GM21576 (cell line): Measurements from ENCODE around the gene KCNQ1.

Experiments used
- ATAC-seq: cut with Tn5 transposase; IDR thresholded peaks from one replicate; pipeline ENCODE4 v1.9.1; 2021; ENCODE audit warnings: mild to moderate bottlenecking, moderate library complexity; ENCODE audit not compliant: unreplicated experiment

KCNQ1 gene

DNA sequence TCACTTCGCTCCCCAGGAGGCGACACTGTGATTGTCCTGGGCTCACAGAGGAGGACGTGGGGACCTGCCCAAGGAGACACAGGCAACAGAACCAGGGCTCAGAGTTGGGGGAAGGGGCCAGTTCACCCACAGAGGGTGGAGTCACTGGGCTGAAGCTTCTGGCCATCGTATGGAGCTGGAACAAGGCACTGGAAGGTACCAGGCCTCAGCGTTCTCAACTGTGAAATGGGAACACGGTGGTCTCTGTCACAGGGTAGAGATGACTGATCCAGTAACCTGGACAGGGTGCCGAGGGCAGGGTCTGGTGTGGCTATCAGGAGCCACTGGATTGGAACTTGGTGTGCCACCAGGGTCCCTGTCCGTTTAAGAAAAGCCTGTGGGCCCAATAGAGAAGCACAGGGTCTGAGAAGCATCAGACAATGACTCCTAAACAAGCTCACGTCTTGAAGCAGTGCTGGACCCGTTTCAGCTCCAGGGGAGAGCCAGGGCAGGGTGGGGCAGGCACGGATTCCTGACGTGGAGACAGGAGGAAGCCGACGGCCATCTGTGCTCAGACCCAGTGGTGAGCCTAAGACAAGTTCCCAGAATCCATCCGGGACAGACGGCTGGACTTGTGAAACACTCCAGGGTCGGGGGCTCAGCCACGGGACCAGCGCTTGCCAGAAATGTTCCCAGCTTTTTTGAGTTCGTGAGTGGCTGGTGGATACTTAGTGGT lies 280.0 kb downstream of the KCNQ1 start:
- no peak for ATAC-seq

DNA sequence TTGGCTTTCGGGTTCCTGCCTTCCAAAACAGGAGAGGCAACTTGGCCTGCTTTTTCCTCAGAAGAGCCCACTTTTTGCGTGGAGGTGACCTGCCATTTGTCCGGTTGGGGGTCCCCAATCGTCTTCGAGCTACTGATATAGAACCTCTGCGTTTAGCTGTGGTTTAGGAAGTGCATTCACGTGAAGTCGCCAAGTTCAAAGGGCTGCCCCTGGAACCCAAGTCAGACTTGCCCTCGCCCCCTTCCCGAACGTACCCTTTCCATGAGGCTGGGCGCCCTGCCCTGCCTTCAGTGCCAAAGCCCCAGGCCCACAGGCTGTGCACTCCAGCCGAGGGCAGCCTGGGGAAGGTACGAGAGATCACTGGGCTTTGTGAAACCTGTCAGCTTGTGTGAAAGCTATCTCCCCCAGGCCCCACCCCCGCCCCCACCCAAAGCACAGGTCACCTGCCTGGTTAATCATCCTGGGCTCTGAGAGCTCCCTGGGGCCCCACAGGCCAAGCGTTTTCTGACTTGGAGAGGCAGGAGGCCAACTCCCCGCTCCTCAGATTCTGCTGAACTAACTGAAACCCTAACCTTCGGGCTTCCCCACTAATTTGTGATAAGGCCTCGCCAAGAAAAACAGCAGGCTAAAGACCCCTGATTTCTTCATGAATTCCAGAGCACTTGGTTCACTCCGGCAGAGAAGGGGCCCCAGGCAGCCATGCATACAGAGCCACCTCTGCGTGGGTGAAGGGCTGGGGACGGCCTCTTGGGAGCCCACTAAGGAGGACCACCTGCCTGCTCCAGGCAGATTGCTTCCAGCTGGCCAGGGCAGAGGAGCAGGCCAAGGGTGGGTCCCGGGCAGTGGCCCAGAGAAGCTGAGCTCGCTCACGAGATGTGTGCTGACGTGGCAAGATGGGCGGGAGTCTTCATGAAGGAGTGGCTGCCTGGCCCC lies 280.8 kb downstream of the KCNQ1 start:
- ATAC-seq: no peak

DNA sequence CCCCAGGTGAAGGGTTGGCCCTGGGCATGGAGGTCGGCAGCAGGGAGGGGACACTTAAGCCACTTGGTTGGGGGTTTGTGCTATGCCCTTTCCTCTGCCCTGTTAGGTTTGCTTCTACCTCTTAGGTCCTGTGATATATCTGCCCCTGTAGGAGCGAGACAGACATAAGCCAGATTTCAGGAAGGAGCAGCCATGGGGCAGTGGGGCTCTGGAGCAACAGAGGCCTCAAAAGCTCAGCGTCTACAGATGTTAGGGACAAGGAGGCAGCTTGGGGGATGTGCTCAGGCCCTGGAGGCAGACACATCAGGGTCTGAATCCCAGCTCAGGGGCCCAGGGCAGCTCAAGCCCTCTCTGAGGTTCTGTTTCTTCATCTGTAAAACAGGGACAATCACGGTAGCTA lies 282.2 kb downstream of the KCNQ1 start:
- ATAC-seq: no peak

DNA sequence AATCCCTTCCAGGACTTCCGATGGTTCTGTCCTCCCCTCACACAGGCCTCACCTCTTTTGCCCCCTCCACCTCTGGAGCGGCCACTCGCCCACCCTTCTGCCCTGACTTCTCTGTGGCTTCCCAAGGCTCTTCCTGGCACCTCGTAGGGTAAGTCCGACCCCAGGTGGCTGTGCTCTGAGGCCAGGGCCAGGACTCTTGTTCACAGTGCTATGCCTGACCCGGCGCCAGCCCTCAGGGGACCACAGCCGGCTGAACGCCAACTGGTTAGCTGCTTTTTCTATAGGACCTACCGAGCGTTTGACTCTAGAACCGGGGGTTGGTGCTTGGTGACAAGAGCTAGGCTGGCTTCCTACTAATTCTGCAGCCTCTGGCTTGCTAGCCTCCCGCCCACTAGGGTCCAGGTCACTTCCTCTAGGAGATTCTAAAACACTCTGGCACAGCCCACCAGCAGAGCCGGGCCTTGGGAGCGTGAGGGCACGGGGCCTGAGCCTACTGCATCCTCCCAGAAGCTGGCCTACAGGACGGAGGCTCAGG lies 283.4 kb downstream of the KCNQ1 start:
- no peak for ATAC-seq

DNA sequence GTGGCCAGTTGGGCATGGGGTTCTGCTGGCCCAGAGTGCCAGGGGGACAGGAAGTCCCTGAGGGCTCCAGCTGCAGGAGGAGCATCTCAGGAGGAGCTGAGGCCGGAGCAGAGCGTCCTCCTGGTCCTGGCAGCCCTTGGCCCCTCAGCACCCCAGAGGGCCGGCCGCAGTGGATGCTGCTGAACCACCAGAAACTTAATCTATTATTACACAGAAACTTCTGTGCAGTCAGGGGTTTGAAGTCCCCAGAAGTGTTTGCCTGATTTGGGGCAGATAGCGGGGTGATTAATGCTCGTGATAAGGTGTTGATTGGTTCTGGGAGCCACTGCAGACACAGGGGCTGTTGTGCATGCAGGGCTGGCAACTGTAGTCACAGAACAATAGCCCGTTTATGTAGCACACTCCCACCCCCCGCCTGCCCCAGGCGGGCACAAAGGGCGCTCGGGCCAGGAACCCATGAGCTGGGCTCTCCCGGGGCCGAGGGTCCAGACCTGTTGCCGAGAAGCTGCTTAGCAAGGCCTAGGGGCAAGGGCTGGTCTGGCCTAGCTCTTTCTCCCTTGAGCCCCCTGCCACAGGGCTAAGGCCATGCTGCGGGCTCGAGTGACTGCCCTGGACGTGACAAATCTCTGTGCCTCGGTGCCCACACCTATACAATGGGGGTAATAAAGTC lies 284.0 kb downstream of the KCNQ1 start:
- no peak for ATAC-seq

DNA sequence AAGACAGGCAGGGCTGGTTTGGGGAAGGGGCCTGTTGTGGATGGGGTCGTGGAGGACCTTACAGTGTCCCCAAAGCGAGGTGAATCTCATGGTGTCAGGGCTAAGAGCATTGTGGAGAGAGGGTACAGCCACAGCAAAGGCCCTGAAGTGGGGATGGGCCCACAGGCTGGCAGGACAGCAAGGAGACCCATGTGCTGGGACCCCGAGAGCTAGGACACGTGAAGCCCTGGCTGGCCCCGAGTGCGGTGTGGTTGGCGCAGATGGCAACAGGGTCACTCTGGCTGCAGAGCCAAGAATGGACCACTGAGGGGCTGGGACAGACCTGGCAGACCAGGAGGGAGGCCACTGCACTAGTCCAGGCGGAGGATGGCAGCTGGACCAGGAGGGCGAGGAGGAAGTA lies 285.0 kb downstream of the KCNQ1 start:
- ATAC-seq: no peak

DNA sequence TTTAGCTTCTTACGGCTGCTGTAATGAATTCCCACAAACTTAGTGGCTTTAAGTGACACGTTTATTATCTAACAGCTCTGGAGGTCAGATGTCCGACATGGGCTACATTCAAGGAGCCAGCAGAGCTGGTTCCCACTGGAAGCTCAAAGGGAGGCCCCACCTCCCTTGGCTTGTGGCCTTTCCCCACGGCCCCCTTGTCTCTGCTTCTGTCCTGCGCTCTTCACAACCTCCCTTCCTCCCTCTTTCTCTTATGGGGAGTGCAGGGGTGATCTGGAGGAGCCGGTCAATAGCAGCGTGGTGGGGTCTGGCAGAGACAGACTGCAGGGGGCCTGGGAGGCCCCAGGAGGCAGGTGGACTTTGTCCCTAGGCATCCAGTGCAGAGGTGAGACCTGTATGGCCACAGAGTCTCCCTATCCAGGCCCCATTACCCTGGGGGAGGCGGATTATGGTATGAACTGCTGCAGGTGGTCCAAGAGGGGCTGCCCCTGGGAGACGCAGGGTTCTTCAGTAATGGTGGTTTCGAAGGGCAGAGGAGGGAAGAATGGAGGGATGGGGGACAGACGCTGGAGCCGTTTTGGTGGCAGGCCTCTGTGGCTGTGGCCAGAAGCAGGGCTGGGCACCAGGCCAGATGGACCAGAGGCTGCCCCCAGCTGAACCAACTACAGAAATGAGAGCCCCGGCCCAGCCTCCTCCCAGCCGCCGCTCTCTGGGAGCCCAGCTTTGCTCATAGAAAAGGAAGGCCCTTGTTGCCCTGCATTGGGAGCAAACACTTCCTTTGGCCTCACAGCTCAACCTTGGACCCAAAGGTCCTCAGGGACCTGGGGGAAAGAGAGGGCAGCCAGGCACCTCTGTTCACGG lies 285.7 kb downstream of the KCNQ1 start:
- ATAC-seq: no peak

DNA sequence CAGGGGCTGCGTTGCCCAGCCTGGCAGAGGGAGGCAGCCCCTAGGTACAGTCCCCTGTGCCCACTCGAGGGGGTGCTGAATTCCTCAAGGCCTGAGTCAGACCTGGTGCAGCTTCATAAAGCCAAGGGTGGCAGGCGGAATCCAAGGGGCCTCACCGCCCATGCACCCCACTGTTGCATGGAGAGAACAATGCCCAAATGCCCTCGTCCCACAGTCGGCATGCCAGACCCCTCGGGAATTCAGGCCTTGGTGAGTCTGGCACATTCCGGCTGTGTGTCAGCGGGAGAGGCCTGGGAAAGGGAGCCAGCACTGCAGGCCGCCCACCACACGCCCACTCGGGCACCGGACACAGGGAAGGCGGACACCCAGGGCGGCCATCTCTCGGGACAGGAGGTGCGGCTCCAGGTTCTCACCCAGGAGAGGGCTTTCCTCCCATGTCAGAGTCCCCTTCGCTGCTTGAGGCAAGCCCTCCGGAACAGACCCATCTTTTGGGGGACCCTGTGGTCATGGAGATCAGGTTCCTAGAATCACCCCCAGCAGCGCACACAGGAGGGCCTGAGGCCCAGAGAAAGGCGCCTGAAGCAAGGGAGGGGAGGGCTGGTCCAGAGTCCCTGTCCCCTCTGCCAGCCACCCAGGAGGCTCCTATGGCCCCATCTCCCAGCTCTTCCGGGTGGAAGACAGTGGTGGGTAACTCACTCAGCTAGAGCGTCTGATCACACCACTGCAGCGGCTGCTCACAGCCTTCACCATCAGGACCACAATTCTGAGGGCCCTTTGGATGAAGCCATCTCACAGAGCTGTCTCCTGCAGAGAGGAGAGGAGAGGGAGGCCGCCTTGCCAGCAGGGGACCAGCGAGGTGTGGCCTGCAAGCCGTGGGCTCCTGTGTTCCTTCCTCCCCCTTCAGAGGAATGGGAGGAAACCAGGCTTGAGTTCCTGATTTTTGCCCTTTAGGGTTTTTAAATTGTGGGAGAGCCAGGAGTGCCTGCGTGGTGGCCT lies 286.6 kb downstream of the KCNQ1 start:
- ATAC-seq: no peak

DNA sequence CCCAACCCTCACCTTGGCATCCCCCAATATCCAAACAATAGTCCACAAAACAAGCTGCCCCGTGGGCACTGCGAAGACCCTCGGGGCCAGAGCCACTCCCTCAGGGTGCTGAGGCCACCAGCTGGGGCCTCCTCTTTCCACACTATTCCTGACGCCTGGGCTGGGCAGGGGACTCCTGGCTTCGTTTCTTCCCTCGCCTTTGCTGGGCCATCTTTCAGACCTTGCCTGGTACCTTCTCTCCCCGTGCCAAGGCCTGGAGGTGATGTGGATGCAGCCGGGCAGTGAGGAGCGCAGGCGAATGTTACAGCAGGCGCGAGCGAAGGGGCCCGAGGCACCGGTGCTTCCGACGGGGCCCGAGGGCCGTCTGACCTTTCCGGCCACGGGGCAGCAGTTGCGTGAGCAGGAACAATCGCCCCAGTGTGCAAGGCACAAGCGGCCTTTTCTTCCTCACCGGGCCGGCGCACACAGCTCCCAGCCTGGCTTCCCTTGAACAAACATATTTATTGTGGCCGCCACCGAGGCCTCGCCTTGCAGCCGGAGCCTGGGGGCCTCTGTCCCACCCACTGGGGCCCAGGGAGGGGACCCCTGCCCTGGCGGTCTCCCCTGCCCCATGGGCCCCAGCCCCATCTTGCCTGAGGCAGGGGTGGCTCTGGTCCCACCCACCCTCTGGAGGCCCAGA lies 287.6 kb downstream of the KCNQ1 start:
- no peak for ATAC-seq

DNA sequence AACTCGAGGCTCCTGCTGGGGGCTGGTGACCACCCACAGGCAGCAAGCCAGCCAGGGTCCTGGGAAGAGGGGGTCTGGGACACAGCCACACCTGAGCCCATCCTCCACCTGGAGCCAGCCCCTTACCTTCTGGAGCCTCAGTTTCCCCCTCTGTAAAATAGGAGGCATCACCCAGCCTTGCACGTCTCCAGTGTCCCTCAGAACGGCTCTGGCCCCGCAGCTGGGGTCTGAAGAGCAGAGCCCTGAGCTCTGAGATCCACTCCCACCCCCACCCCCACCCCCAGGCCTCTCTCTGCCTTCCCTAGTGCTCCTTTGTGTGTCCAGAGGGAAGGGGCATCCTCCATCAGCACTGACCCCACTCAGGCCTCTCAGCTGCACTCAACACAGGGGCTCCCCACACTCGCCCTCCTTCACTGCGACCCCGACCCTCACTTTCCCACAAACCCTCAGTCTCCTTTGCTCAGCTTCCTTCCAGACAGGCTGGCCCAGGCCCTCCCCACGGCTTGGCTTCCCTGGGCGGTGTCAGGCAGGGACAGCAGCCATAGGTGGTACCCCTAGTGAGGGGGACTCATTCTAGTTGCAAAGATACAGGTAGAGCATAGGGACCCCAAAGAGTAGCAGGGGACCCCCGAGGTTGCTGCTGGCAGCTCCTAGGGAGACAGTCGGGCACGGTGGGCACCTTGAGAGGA lies 288.3 kb downstream of the KCNQ1 start:
- ATAC-seq: no peak

DNA sequence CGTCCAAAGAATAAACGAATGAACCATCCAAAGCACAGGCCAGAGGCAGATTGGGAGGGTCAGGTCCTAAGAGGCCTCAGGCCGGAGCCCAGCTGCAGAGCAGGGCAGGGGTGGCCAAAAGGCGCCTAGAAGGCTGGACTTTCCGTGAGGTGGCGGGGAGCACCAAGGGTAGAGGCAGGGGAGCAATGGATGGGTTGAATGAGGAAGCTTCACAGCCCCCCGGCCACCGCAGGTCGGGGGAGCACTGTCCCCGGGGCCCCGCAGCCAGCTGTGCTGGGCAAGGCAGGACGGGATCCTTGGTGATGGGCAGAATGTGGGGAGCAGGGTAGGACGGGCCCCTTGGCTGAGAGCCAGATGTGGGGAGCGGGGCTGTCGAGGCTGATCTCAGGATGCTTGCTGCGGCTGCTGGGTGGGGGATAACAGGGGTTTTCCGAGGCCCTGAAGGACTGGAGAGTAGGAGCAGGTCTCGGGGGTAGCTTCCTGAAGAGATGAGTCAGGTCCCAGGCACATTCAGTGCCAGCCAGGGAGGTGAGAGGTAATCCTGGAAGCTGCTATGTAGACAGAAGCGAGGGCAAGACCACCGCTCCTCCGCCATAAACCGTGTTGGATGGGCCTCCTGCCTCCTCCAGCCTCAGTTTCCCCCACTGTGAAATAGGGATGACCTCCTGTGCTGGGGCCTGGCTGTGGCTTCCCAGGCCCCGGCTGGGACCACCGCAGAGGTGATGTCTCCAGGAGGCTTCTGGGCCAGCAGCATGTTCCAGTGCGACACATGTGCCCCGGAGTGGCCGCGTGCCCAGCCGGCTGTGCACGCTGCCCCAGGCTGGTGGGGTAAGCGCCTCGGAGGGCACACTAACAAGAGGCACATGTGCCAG lies 289.6 kb downstream of the KCNQ1 start:
- no peak for ATAC-seq

DNA sequence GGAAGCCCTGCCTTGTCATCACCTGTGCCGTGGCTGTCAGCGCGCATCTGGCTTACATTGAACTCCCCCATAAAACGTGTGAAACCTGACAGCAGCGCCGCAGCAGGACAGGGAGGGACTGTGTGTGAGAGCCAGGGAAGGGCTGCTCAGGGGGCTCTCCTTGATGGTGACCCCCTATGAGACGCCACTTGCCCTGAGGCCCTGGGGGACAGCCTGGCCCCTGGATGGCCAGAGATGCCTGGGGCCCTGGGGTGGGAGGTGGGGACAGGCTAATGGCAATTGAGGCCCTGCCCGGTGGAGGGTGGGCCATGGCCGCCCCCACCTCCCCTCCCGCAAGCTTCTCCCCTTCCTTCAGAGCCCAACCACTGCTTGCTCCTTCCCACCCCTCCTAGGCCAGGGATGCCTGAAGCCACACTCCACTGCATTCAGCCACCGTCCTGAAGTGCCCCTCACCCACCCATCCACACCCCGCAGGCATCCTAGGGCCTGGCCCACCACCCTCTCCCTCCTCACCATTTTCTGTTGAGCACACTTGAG lies 290.3 kb downstream of the KCNQ1 start:
- ATAC-seq: no peak

DNA sequence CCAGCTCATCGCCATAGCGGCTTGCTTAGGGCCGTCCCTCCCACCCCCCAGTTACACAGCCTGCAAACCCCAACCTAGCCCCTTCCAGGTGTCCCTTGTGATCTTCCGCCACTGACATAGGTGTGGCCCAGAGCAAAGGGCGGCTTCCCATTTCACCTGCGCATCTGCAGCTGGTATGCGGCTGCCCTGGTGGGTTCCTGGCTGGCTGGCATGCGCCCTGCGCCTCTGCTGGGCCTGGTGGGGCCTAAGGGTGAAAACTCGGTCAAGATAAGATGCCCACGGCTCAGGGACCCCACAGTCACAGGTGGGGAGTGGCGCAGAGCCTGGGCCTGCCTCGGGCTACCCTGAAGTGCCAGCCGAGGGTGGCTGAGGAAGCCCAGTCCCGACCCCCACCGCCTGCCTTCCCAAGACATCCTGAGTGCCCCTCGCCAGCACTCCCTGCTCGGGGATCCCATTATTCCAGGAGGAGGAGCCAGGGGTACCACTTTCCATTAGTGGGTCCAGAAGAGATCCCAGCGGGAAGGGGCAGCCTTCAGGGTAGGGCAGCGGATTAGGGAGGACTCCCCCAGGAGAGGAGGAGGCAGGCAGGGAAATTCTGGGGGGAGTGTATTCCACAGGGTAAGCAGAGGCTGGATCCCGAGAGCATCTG lies 291.9 kb downstream of the KCNQ1 start:
- ATAC-seq: no peak

DNA sequence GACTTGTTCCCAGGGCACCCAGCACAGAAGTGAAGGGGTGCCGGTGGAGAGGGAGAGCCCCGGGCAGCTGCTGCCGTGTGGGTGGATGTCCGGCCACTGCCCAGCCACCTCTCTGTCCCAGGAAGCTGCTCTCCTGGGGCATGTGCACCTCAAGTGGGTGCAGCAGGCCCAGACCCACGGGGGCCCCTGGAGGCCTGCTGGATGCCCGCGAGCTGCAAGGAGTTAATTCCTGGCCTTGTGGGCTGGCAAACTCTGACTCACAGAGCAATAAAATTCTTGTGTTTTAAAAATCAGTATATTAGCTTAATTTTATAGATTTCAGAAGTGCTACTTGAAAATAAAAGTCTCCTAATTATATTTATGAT lies 292.4 kb downstream of the KCNQ1 start:
- ATAC-seq: no peak

DNA sequence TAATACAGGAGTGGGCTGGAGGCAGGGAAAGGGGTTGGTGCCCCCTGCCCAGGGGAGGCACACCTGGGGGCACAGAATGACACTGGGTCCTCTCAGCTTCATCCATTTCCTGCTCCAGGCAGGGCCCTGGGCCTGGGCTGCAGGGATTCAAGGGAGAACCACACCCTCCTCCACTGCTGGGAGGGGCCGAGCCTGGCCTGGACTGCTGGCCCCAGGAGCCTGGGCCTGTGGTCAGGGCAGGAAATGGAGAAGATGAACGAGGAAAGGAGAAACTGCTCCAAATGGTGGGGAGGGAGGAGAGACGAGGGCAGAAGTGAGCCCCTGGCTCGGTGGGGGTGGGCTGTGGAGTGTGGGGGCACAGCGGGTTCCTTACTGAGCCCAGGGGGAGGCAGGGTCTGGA lies 293.1 kb downstream of the KCNQ1 start:
- no peak for ATAC-seq
